HG02798 (cell line): Measurements from ENCODE around the gene ARHGEF16.

ENCODE experiments used
- ATAC-seq: cut with Tn5 transposase; IDR thresholded peaks from one replicate; pipeline ENCODE4 v1.9.1; 2021; ENCODE audit warnings: mild to moderate bottlenecking; ENCODE audit not compliant: unreplicated experiment, poor library complexity

Gene ARHGEF16

GRCh38 chr1:3496916-3497315 is 42.5 kb downstream of the ARHGEF16 start:
- ATAC-seq: no peak

- no peak for ATAC-seq
These were observed 43.1 kb downstream of the ARHGEF16 start for GRCh38 chr1:3497521-3497920.

- ATAC-seq: no peak
These were observed 43.9 kb downstream of the ARHGEF16 start for GRCh38 chr1:3498246-3498930.

GRCh38 chr1:3498986-3499385 is 44.5 kb downstream of the ARHGEF16 start:
- no peak for ATAC-seq

GRCh38 chr1:3499611-3500010 is 45.1 kb downstream of the ARHGEF16 start:
- ATAC-seq: no peak

GRCh38 chr1:3500265-3500835 is 45.9 kb downstream of the ARHGEF16 start:
- ATAC-seq: no peak

DNA sequence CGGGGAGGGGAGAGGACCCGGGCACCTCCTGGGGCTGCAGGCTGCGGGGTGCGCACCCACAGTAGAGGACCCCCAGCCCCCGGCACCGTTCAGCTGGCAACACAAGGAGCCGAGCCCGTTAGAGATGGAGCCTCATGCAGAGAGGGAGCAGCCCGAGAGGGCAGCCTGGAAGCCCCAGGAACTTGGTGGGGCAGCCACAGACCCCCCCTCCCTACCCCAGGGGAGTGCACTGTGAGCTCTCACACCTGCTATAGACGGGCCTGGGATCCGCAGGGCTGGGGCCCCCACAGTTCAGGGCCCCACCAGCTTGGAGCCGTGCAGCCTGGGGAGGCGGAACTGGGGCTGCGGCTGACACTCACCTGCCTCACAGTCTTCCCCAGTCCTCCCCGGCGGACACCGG is 47.0 kb downstream of the ARHGEF16 start:
- no peak for ATAC-seq

GRCh38 chr1:3501856-3502640 is 47.6 kb downstream of the ARHGEF16 start:
- ATAC-seq: no peak

GRCh38 chr1:3502641-3503524 is 48.4 kb downstream of the ARHGEF16 start:
- ATAC-seq: no peak

- ATAC-seq: no peak
These were observed 49.0 kb downstream of the ARHGEF16 start for GRCh38 chr1:3503525-3503886.

GRCh38 chr1:3504151-3504821 is 49.8 kb downstream of the ARHGEF16 start:
- ATAC-seq: no peak

- no peak for ATAC-seq
These were observed 50.3 kb downstream of the ARHGEF16 start for GRCh38 chr1:3504822-3505153.

GRCh38 chr1:3505161-3505560 is 50.7 kb downstream of the ARHGEF16 start:
- no peak for ATAC-seq

- no peak for ATAC-seq
These were observed 51.6 kb downstream of the ARHGEF16 start for GRCh38 chr1:3506041-3506440.

DNA sequence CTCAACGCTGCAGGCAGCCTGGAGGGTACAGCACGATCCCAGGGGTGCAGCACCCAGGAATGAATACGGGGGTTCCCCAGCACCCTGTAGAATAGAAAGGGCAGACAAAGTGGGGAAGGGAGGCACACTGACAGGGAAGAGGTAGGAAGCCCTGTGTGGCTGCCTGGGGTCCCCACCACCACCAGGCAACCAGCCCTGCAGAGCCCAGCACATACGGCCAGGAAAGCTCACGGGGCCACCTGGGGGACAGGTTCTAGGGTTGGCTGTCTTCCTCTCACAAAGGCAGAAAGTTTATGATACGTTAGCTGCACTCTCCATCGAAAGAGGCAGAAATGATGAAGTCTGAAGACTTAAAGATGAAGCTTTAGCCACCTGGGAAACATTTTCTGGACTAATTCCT is 52.5 kb downstream of the ARHGEF16 start:
- ATAC-seq: no peak

- ATAC-seq: no peak
These were observed 53.3 kb downstream of the ARHGEF16 start for GRCh38 chr1:3507636-3508275.

- no peak for ATAC-seq
These were observed 54.4 kb downstream of the ARHGEF16 start for GRCh38 chr1:3508757-3509415.

DNA sequence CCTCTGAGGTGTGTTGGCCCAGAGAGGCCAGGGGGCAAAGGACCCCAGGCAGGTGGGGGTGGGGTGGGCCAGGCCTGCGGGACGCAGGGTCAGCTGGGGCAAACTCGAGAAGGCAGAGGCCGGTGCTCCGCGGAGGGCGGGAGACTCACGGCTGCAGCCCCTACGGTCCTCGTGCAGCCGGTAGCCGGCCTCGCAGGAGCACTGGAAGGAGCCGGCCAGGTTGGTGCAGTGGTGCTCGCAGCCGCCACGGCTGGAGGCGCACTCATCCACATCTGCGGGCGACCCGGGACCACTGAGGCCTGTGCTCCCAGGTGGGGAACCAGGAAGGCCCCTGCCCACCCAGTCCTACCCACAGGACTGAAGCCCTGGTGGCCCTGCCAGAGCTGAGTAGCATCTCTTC is 55.3 kb downstream of the ARHGEF16 start:
- no peak for ATAC-seq
